Small intestine (tissue), 7 donors: Measurements from ENCODE around the gene NCOA3. TPM values are rescaled to one million over a fixed set of nuclear protein-coding genes. Genes with fewer than 3 reads are reported as not detected.

Experiments used
- DNase-seq, 2 donors: peaks; one replicate each; pipeline versions ENCODE4 v3.0.0 to v3.0.0-alpha.2; 2013
- FAIRE-seq: peaks from 2 replicates; lab custom pipeline; 2012; peaks lifted over from hg19 to GRCh38; lab: Jason Lieb, UNC
- H3K27ac ChIP-seq, 3 donors: one replicate each; pipeline ENCODE4 v1.5.1; 2013; ENCODE audit warnings: low read length in 2 of 3, mild to moderate bottlenecking in 2 of 3, control low read depth in 1 of 3, inconsistent platforms in 1 of 3, low read depth in 1 of 3, moderate library complexity in 1 of 3
- H3K27me3 ChIP-seq, 3 donors: one replicate each; pipeline ENCODE4 v1.6.1; 2013; ENCODE audit warnings: low read length in 3 of 3, inconsistent platforms in 1 of 3; ENCODE audit not compliant: control insufficient read depth in 3 of 3, insufficient read depth in 3 of 3
- H3K36me3 ChIP-seq, 3 donors: one replicate each; pipeline ENCODE4 v1.6.1; 2013; ENCODE audit warnings: low read length in 3 of 3, inconsistent platforms in 1 of 3, low read depth in 1 of 3, mild to moderate bottlenecking in 1 of 3, moderate library complexity in 1 of 3; ENCODE audit not compliant: control insufficient read depth in 3 of 3, insufficient read depth in 2 of 3
- H3K4me1 ChIP-seq, 3 donors: one replicate each; pipeline ENCODE4 v1.6.1; 2013; ENCODE audit warnings: low read length in 2 of 3, inconsistent platforms in 1 of 3, low read depth in 1 of 3, mild to moderate bottlenecking in 1 of 3, moderate library complexity in 1 of 3; ENCODE audit not compliant: control insufficient read depth in 3 of 3, insufficient read depth in 2 of 3
- H3K4me3 ChIP-seq, 3 donors: one replicate each; pipeline ENCODE4 v1.5.1; 2013; ENCODE audit warnings: low read length in 3 of 3, control low read depth in 1 of 3, inconsistent platforms in 1 of 3, low read depth in 1 of 3, mild to moderate bottlenecking in 1 of 3, moderate library complexity in 1 of 3
- H3K9me3 ChIP-seq, 2 donors: one replicate each; pipeline ENCODE4 v1.6.1; 2013; ENCODE audit warnings: low read depth in 1 of 2, low read length in 1 of 2; ENCODE audit not compliant: control insufficient read depth in 2 of 2, insufficient read depth in 1 of 2
- WGBS, 3 donors: extraction: QIAGEN DNeasy Blood & Tissue Kit; methylation state at CpG; one replicate each; pipeline ENCODE4 v1.1.7; 2013; 5-methylcytosine and 5-hydroxymethylcytosine counted together
- polyA plus RNA-seq, 4 donors: library from polyadenylated mRNA; stranded (reverse) in 3 of 4; unstranded in 1 of 4; fragments of 200-250 nt in 3 of 4; fragments of 120-200 nt in 1 of 4; gene quantifications; one replicate each; pipeline versions ENCODE4 v1.2.1 to v1.2.3, GENCODE V29; 2013
- donor health status: healthy with polysubstance abuse.
- donor health status: control.
- donor health status: control.
- donor health status: Bipolar disorder and iron deficiency.
- donor health status: healthy.

Gene NCOA3
- polyA plus RNA-seq, 4 donors = 3.4 to 14.9 (median 5.1) TPM

- no peak overlapping the region for H3K4me3 ChIP-seq
- WGBS, 3 donors = 94 to 96% (median 95%) methylated on average over 10 of the region's 10 CpGs
- H3K4me1 ChIP-seq = peaks cover 0 to 2% (median 0%) of the 10 kb centered on the region in 3 donors
- FAIRE-seq (no peak), DNase-seq (no peak)
- no peaks in the 10 kb centered on the region for H3K27me3 ChIP-seq
- H3K9me3 ChIP-seq = no peaks in the 10 kb centered on the region
- no peak overlapping the region for H3K27ac ChIP-seq
- H3K36me3 ChIP-seq = peaks cover 0 to 48% (median 0%) of the 10 kb centered on the region in 3 donors
Measured at GRCh38 chr20:47670913-47671312, 169.2 kb downstream of the NCOA3 start.

- FAIRE-seq = no peak
Measured at GRCh38 chr20:47672166-47672565, 170.5 kb downstream of the NCOA3 start.

GRCh38 chr20:47672886-47673670 is 171.4 kb downstream of the NCOA3 start:
- 61 to 87% (median 78%) methylated on average over 16 of the region's 16 CpGs for WGBS, 3 donors
- DNase-seq = no peak
- no peak for FAIRE-seq
- H3K27me3 ChIP-seq = no peaks in the 10 kb centered on the region
- peaks cover 0 to 49% (median 0%) of the 10 kb centered on the region in 3 donors for H3K36me3 ChIP-seq
- H3K4me1 ChIP-seq = peaks cover 0 to 2% (median 0%) of the 10 kb centered on the region in 3 donors
- no peak overlapping the region for H3K4me3 ChIP-seq
- no peak overlapping the region for H3K27ac ChIP-seq
- no peaks in the 10 kb centered on the region for H3K9me3 ChIP-seq

More at GRCh38 chr20:47672166-47672565, 170.5 kb downstream of the NCOA3 start:
- Histone ChIP-seq H3K36me3 (peaks cover 0 to 50% (median 0%) of the 10 kb centered on the region in 3 donors), H3K27me3 (no peaks in the 10 kb centered on the region), H3K27ac (no peak overlapping the region), H3K4me3 (no peak overlapping the region), H3K9me3 (no peaks in the 10 kb centered on the region), H3K4me1 (peaks cover 0 to 2% (median 0%) of the 10 kb centered on the region in 3 donors)
- WGBS, 3 donors = 88 to 95% (median 91%) methylated on average over 15 of the region's 15 CpGs
- DNase-seq = no peak

GRCh38 chr20:47673671-47673955 is 171.9 kb downstream of the NCOA3 start:
- H3K4me1 ChIP-seq = peaks cover 0 to 2% (median 0%) of the 10 kb centered on the region in 3 donors
- no peak for FAIRE-seq
- H3K4me3 ChIP-seq = no peak overlapping the region
- no peak overlapping the region for H3K27ac ChIP-seq
- H3K27me3 ChIP-seq = no peaks in the 10 kb centered on the region
- no peaks in the 10 kb centered on the region for H3K9me3 ChIP-seq
- DNase-seq = no peak
- peaks cover 0 to 44% (median 0%) of the 10 kb centered on the region in 3 donors for H3K36me3 ChIP-seq
- 77 to 94% (median 88%) methylated on average over 6 of the region's 6 CpGs for WGBS, 3 donors

- no peak for FAIRE-seq
- no peaks in the 10 kb centered on the region for H3K9me3 ChIP-seq
- WGBS, 3 donors = 91 to 96% (median 93%) methylated on average over 15 of the region's 15 CpGs
Measured at GRCh38 chr20:47674145-47674544, 172.5 kb downstream of the NCOA3 start.

GRCh38 chr20:47674686-47675085 is 173.0 kb downstream of the NCOA3 start:
- no peak for FAIRE-seq
- no peaks in the 10 kb centered on the region for H3K27me3 ChIP-seq
- WGBS, 3 donors = 80 to 87% (median 85%) methylated on average over 14 of the region's 14 CpGs
- peaks cover 0 to 41% (median 0%) of the 10 kb centered on the region in 3 donors for H3K36me3 ChIP-seq
- H3K4me1 ChIP-seq = no peaks in the 10 kb centered on the region
- no peak overlapping the region for H3K4me3 ChIP-seq
- no peaks in the 10 kb centered on the region for H3K9me3 ChIP-seq
- H3K27ac ChIP-seq = no peak overlapping the region
- DNase-seq = no peak

More at GRCh38 chr20:47674145-47674544, 172.5 kb downstream of the NCOA3 start:
- no peak for DNase-seq
- H3K4me1 ChIP-seq = peaks cover 0 to 1% (median 0%) of the 10 kb centered on the region in 3 donors
- H3K27me3 ChIP-seq = no peaks in the 10 kb centered on the region
- H3K4me3 ChIP-seq = no peak overlapping the region
- H3K36me3 ChIP-seq = peaks cover 0 to 41% (median 0%) of the 10 kb centered on the region in 3 donors
- H3K27ac ChIP-seq = no peak overlapping the region

- 72 to 83% (median 81%) methylated on average over 16 of the region's 16 CpGs for WGBS, 3 donors
- peak in 1 of 2 donors; percentile 35 for DNase-seq
- Histone ChIP-seq H3K4me3 (no peak overlapping the region), H3K36me3 (peaks cover 0 to 42% (median 0%) of the 10 kb centered on the region in 3 donors), H3K9me3 (no peaks in the 10 kb centered on the region), H3K27ac (no peak overlapping the region), H3K4me1 (no peaks in the 10 kb centered on the region), H3K27me3 (no peaks in the 10 kb centered on the region)
- no peak for FAIRE-seq
Measured at GRCh38 chr20:47675190-47676142, 173.8 kb downstream of the NCOA3 start.

GRCh38 chr20:47676219-47676721 is 174.6 kb downstream of the NCOA3 start:
- FAIRE-seq = no peak
- DNase-seq = peak in 1 of 2 donors; percentile 47
- Histone ChIP-seq H3K27ac (no peak overlapping the region), H3K4me1 (no peaks in the 10 kb centered on the region), H3K36me3 (peaks cover 0 to 49% (median 0%) of the 10 kb centered on the region in 3 donors), H3K27me3 (no peaks in the 10 kb centered on the region), H3K4me3 (no peak overlapping the region), H3K9me3 (peaks cover 0 to 5% of the 10 kb centered on the region in 2 donors)
- WGBS, 3 donors = 74 to 83% (median 79%) methylated on average over 20 of the region's 20 CpGs
